GM18909 (cell line): ENCODE data around the gene MOB1B.
A peak's percentile ranks its signal among the peaks of the same experiment; 100 is the strongest.

Experiments
- ATAC-seq: cut with Tn5 transposase; IDR thresholded peaks from one replicate; pipeline ENCODE4 v1.9.1; 2021; ENCODE audit warnings: mild to moderate bottlenecking; ENCODE audit not compliant: unreplicated experiment, poor library complexity

Gene MOB1B

GRCh38 chr4:70908993-70909556 lies 6.9 kb downstream of the MOB1B start:
- ATAC-seq, result peak; percentile 54

- no peak for ATAC-seq
Measured at GRCh38 chr4:70914000-70914399, 11.8 kb downstream of the MOB1B start.

GRCh38 chr4:70914631-70915030 lies 12.5 kb downstream of the MOB1B start:
- no peak for ATAC-seq

GRCh38 chr4:70915036-70915815 lies 13.1 kb downstream of the MOB1B start:
- no peak for ATAC-seq

- ATAC-seq, result no peak
Measured at GRCh38 chr4:70915874-70916559, 13.8 kb downstream of the MOB1B start.

GRCh38 chr4:70920592-70920991 lies 18.4 kb downstream of the MOB1B start:
- no peak for ATAC-seq

GRCh38 chr4:70925418-70925817 lies 23.2 kb downstream of the MOB1B start:
- ATAC-seq, result no peak

GRCh38 chr4:70925899-70926635 lies 23.9 kb downstream of the MOB1B start:
- peak; percentile 92 for ATAC-seq

- ATAC-seq, result peak; percentile 39
Measured at GRCh38 chr4:70927502-70928137, 25.5 kb downstream of the MOB1B start.

- ATAC-seq, result no peak
Measured at GRCh38 chr4:70930530-70931256, 28.5 kb downstream of the MOB1B start.

GRCh38 chr4:70931347-70931746 lies 29.2 kb downstream of the MOB1B start:
- ATAC-seq, result no peak

- ATAC-seq, result no peak
Measured at GRCh38 chr4:70932984-70933383, 30.8 kb downstream of the MOB1B start.

- no peak for ATAC-seq
Measured at GRCh38 chr4:70935038-70935695, 33.0 kb downstream of the MOB1B start.

- no peak for ATAC-seq
Measured at GRCh38 chr4:70936200-70936787, 34.1 kb downstream of the MOB1B start.

- no peak for ATAC-seq
Measured at GRCh38 chr4:70938086-70938485, 35.9 kb downstream of the MOB1B start.

GRCh38 chr4:70940134-70940533 lies 38.0 kb downstream of the MOB1B start:
- no peak for ATAC-seq

GRCh38 chr4:70943114-70943513 lies 40.9 kb downstream of the MOB1B start:
- ATAC-seq, result peak; percentile 66

- no peak for ATAC-seq
Measured at GRCh38 chr4:70945046-70945445, 42.9 kb downstream of the MOB1B start.
